GM12878 (cell line): ENCODE measurements around the gene HLA-G. TPM values are rescaled to one million over a fixed set of nuclear protein-coding genes. Genes with fewer than 3 reads are reported as not detected.

Experiments
- ATAC-seq: fragments of 200-7000 bp; cut with Tn5 transposase; 3 replicates; pipeline ENCODE4 v1.9.1; 2020; ENCODE audit warnings: mild to moderate bottlenecking, moderate library complexity
- BruUV-seq: library from RNA; stranded (reverse); fragments of 400-500 nt; replicated peaks from 2 replicates; lab custom pipeline; 2021; lab: Mats Ljungman, UMichigan
- CTCF ChIA-PET: fragments of 300-600 bp; sonication (Branson Sonifier 250); formaldehyde crosslinking; extraction: SDS; loops from one replicate; lab custom pipeline; 2021; ENCODE audit warnings: inconsistent platforms; lab: Yijun Ruan, JAX
- POLR2A ChIA-PET: fragments of 350-600 bp; formaldehyde crosslinking; extraction: SDS; loops from one replicate; lab custom pipeline; 2021; ENCODE audit warnings: inconsistent platforms; lab: Charles Lee
- RAD21 ChIA-PET: fragments of 300-600 bp; sonication (Branson Sonifier 250); formaldehyde crosslinking; loops from one replicate; lab custom pipeline; 2023; ENCODE audit warnings: antibody characterized with exemption; ENCODE audit not compliant: unreplicated experiment; lab: Charles Lee
- SMC1A ChIA-PET: fragments of 300-600 bp; sonication (Branson Sonifier 250); formaldehyde crosslinking; loops from one replicate; lab custom pipeline; 2023; ENCODE audit not compliant: unreplicated experiment, uncharacterized antibody; lab: Charles Lee
- DNase-seq: peaks from one replicate; pipeline ENCODE4 v3.0.0-alpha.2; 2011; ENCODE audit warnings: low read depth, low spot score
- FAIRE-seq: peaks from 3 replicates; lab custom pipeline; 2011; peaks lifted over from hg19 to GRCh38; lab: Jason Lieb, UNC
- H2AFZ ChIP-seq: 2 replicates; pipeline ENCODE4 v1.6.0; 2011; ENCODE audit warnings: low read depth, low read length, control low read depth; ENCODE audit not compliant: control insufficient read depth
- H3K27ac ChIP-seq: 2 replicates; pipeline ENCODE4 v1.5.1; 2011; ENCODE audit warnings: control low read depth; ENCODE audit not compliant: control insufficient read depth, insufficient read depth
- H3K27me3 ChIP-seq, 2 experiments: replicated peaks in 1 of 2; 2 replicates each; pipeline versions ENCODE4 v1.6.0 to v1.6.1; 2011; ENCODE audit warnings: low read length in 1 of 2; ENCODE audit not compliant: control insufficient read depth in 2 of 2, insufficient read depth in 2 of 2
- H3K36me3 ChIP-seq, 2 experiments: 2 replicates each; pipeline ENCODE4 v1.5.1; 2011; ENCODE audit warnings: low read length in 1 of 2; ENCODE audit not compliant: control insufficient read depth in 2 of 2, insufficient read depth in 2 of 2
- H3K4me1 ChIP-seq: 2 replicates; pipeline ENCODE4 v1.6.1; 2011; ENCODE audit warnings: mild to moderate bottlenecking, low read length, moderate library complexity, mixed read lengths; ENCODE audit not compliant: control insufficient read depth, insufficient read depth
- H3K4me2 ChIP-seq: 2 replicates; pipeline ENCODE4 v1.6.0; 2011; ENCODE audit warnings: control low read depth; ENCODE audit not compliant: control insufficient read depth, insufficient read depth
- H3K4me3 ChIP-seq: fragments of 200-600 bp; sonication (generic); 2 replicates; pipeline ENCODE4 v1.5.1; 2016
- H3K79me2 ChIP-seq: 2 replicates; pipeline ENCODE4 v1.6.0; 2011; ENCODE audit warnings: low read length; ENCODE audit not compliant: control insufficient read depth, insufficient read depth
- H3K9ac ChIP-seq: 2 replicates; pipeline ENCODE4 v1.8.0; 2011; ENCODE audit warnings: low read length, control low read depth, mixed read lengths; ENCODE audit not compliant: control insufficient read depth, insufficient read depth
- H3K9me3 ChIP-seq: replicated peaks from 3 replicates; pipeline ENCODE4 v1.5.1; 2011; ENCODE audit warnings: mild to moderate bottlenecking, low read length; ENCODE audit not compliant: control insufficient read depth, insufficient read depth
- H4K20me1 ChIP-seq: 2 replicates; pipeline ENCODE4 v1.6.0; 2011; ENCODE audit not compliant: control insufficient read depth, insufficient read depth
- BHLHE40 ChIP-seq, 2 experiments: fragments of 450-650 bp in 1 of 2; IDR thresholded peaks; 2 replicates each; pipeline ENCODE4 v1.6.1; 2011 to 2017; ENCODE audit warnings: low read depth in 2 of 2, borderline replicate concordance in 1 of 2, improper control_type of control experiment in 1 of 2, low read length in 1 of 2, mild to moderate bottlenecking in 1 of 2
- CBX3 ChIP-seq: fragments of 200-600 bp; sonication (generic); IDR thresholded peaks from 2 replicates; pipeline ENCODE4 v1.6.1; 2016; ENCODE audit warnings: low read depth, borderline replicate concordance
- CHD4 ChIP-seq: fragments of 200-600 bp; sonication (generic); IDR thresholded peaks from 2 replicates; pipeline ENCODE4 v1.6.1; 2016; ENCODE audit warnings: mild to moderate bottlenecking
- GABPA ChIP-seq: IDR thresholded peaks from 2 replicates; pipeline ENCODE4 v1.6.1; 2014; ENCODE audit warnings: antibody characterized with exemption, low read depth, mild to moderate bottlenecking, inconsistent platforms
- IKZF1 ChIP-seq: fragments of 450-650 bp; conservative IDR thresholded peaks from 2 replicates; pipeline ENCODE4 v1.6.1; 2017; ENCODE audit warnings: antibody characterized with exemption, mild to moderate bottlenecking
- POU2F2 ChIP-seq: IDR thresholded peaks from 3 replicates; pipeline ENCODE4 v1.6.1; 2011; ENCODE audit warnings: low read depth, mild to moderate bottlenecking, low read length, borderline replicate concordance
- SRF ChIP-seq, 2 experiments: IDR thresholded peaks; 2 replicates each; pipeline ENCODE4 v1.6.1; 2011; ENCODE audit warnings: low read depth in 2 of 2, low read length in 2 of 2, mild to moderate bottlenecking in 1 of 2, moderate library complexity in 1 of 2
- USF1 ChIP-seq: IDR thresholded peaks from 2 replicates; pipeline ENCODE4 v1.6.1; 2011; ENCODE audit warnings: borderline replicate concordance, low read depth, mild to moderate bottlenecking, moderate library complexity, mixed read lengths, low read length; ENCODE audit not compliant: insufficient read depth; ENCODE audit errors: extremely low read length
- ZNF384 ChIP-seq: IDR thresholded peaks from 2 replicates; pipeline ENCODE4 v1.6.1; 2012; ENCODE audit warnings: low read depth, mild to moderate bottlenecking, low read length, improper control_type of control experiment, borderline replicate concordance
- WGBS: methylation state at CpG from one replicate; pipeline ENCODE4 v1.1.6; 2016; ENCODE audit warnings: low lambda C conversion rate; ENCODE audit not compliant: insufficient replicate concordance, insufficient coverage; ENCODE audit errors: missing lambda C conversion rate; 5-methylcytosine and 5-hydroxymethylcytosine counted together
- in situ Hi-C: fragments of 300-500 bp; cut with MboI; formaldehyde crosslinking; loops from 9 replicates; pipeline ENCODE4 v1.14.3; 2018; ENCODE audit warnings: mixed read lengths
- intact Hi-C: fragments of 100-400 bp; cut with micrococcal nuclease; formaldehyde crosslinking; loops from one replicate; pipeline ENCODE4 v1.14.2; 2022; ENCODE audit not compliant: unreplicated experiment
- polyA plus RNA-seq, 11 experiments: library from polyadenylated mRNA; depleted of rRNA in 4 of 11; unstranded in 6 of 11; stranded (reverse) in 5 of 11; fragments of >200 nt; fragmentation: Nextera tagmentation in 4 of 11; fragmentation: Illumina TruSeq in 1 of 11; extraction: Ambion mirVana in 4 of 11; extraction: Trizol in 1 of 11; gene quantifications; 1 replicate in 1 of 11; 2 replicates in 10 of 11; pipeline versions ENCODE4 v1.2.1 to v1.2.3, GENCODE V29; 2011 to 2016; ENCODE audit warnings: inconsistent platforms in 2 of 11, missing spikeins in 2 of 11, low read depth in 1 of 11
- total RNA-seq, 4 experiments: library from RNA; depleted of rRNA in 3 of 4; stranded (reverse); fragments of >200 nt in 3 of 4; fragmentation: Illumina TruSeq in 1 of 4; extraction: Trizol in 1 of 4; gene quantifications; 2 replicates each; pipeline versions ENCODE4 v1.2.1 to v1.2.3, GENCODE V29; 2013 to 2021
- TF ChIP-seq, protein P1 (sequence below): fragments of 150-350 bp; IDR thresholded peaks from 2 replicates; pipeline ENCODE4 v1.6.1; 2014; ENCODE audit warnings: mild to moderate bottlenecking, low read depth, low read length
- TF ChIP-seq, protein P2 (sequence below): fragments of 450-650 bp; IDR thresholded peaks from 2 replicates; pipeline ENCODE4 v1.6.1; 2017; ENCODE audit warnings: mild to moderate bottlenecking, moderate library complexity

The HLA-G gene
- total and polyA plus RNA-seq, 10 of the 15 experiments (the other 5 are each of a cell fraction or from before 2014, with no cell fraction given): 0.10 to 2.9 (median 1.3) TPM; not detected in 5

GRCh38 chr6:29816030-29816429, 11.6 kb upstream of the HLA-G start:
- in situ Hi-C loops (no loop called here), intact Hi-C loops (no loop called here)
- BruUV-seq: no TSS peak
- TF ChIP-seq CHD4: no peak
- TF ChIP-seq SRF (IDR thresholded peaks at IDR 0.05; ENCODE audit: low read depth in 2 of 2, low read length in 2 of 2): no peak
- no peak for TF ChIP-seq BHLHE40 (IDR thresholded peaks at IDR 0.05; ENCODE audit: borderline replicate concordance in 1 of 2, low read depth in 2 of 2, low read length in 1 of 2)
- CTCF ChIA-PET: no interaction called here
- ATAC-seq (no peak), FAIRE-seq (no peak), DNase-seq (no peak)
- H2AFZ ChIP-seq: no peak overlapping the region
- POLR2A ChIA-PET: no interaction called here
- H3K4me3 ChIP-seq: no peak overlapping the region
- H3K79me2 ChIP-seq: no peaks in the 10 kb centered on the region
- H3K4me2 ChIP-seq: no peak overlapping the region
- H3K27ac ChIP-seq: no peak overlapping the region
- H4K20me1 ChIP-seq: no peaks in the 10 kb centered on the region
- WGBS: 5% methylated on average over 1 of the region's 1 CpG
- RAD21 ChIA-PET: no interaction called here
- H3K4me1 ChIP-seq: no peaks in the 10 kb centered on the region
- SMC1A ChIA-PET: no interaction called here
- no peaks in the 10 kb centered on the region for H3K9me3 ChIP-seq
- no peak overlapping the region for H3K9ac ChIP-seq
- H3K27me3 ChIP-seq: no peaks in the 10 kb centered on the region
- H3K36me3 ChIP-seq: no peaks in the 10 kb centered on the region

GRCh38 chr6:29818892-29819291, 8.7 kb upstream of the HLA-G start:
- no peaks in the 10 kb centered on the region for H3K36me3 ChIP-seq
- H3K27ac ChIP-seq: no peak overlapping the region
- 21% methylated on average over 4 of the region's 4 CpGs for WGBS
- H3K27me3 ChIP-seq: no peaks in the 10 kb centered on the region
- SMC1A ChIA-PET: no interaction called here
- H3K4me2 ChIP-seq: no peak overlapping the region
- no peaks in the 10 kb centered on the region for H3K79me2 ChIP-seq
- in situ Hi-C loops: no loop called here
- no TSS peak for BruUV-seq
- RAD21 ChIA-PET: no interaction called here
- no peaks in the 10 kb centered on the region for H4K20me1 ChIP-seq
- no peak overlapping the region for H3K4me3 ChIP-seq
- POLR2A ChIA-PET: no interaction called here
- CTCF ChIA-PET: no interaction called here
- no peak for ATAC-seq
- DNase-seq: no peak
- H3K9me3 ChIP-seq: no peaks in the 10 kb centered on the region
- no peak overlapping the region for H3K9ac ChIP-seq
- no peaks in the 10 kb centered on the region for H3K4me1 ChIP-seq
- intact Hi-C loops: no loop called here
- FAIRE-seq: no peak
- no peak overlapping the region for H2AFZ ChIP-seq
- TF ChIP-seq, protein P1, sequence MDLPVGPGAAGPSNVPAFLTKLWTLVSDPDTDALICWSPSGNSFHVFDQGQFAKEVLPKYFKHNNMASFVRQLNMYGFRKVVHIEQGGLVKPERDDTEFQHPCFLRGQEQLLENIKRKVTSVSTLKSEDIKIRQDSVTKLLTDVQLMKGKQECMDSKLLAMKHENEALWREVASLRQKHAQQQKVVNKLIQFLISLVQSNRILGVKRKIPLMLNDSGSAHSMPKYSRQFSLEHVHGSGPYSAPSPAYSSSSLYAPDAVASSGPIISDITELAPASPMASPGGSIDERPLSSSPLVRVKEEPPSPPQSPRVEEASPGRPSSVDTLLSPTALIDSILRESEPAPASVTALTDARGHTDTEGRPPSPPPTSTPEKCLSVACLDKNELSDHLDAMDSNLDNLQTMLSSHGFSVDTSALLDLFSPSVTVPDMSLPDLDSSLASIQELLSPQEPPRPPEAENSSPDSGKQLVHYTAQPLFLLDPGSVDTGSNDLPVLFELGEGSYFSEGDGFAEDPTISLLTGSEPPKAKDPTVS: no peak
- TF ChIP-seq IKZF1: no peak
- TF ChIP-seq CBX3: no peak
- TF ChIP-seq GABPA: no peak
- TF ChIP-seq, protein P2, sequence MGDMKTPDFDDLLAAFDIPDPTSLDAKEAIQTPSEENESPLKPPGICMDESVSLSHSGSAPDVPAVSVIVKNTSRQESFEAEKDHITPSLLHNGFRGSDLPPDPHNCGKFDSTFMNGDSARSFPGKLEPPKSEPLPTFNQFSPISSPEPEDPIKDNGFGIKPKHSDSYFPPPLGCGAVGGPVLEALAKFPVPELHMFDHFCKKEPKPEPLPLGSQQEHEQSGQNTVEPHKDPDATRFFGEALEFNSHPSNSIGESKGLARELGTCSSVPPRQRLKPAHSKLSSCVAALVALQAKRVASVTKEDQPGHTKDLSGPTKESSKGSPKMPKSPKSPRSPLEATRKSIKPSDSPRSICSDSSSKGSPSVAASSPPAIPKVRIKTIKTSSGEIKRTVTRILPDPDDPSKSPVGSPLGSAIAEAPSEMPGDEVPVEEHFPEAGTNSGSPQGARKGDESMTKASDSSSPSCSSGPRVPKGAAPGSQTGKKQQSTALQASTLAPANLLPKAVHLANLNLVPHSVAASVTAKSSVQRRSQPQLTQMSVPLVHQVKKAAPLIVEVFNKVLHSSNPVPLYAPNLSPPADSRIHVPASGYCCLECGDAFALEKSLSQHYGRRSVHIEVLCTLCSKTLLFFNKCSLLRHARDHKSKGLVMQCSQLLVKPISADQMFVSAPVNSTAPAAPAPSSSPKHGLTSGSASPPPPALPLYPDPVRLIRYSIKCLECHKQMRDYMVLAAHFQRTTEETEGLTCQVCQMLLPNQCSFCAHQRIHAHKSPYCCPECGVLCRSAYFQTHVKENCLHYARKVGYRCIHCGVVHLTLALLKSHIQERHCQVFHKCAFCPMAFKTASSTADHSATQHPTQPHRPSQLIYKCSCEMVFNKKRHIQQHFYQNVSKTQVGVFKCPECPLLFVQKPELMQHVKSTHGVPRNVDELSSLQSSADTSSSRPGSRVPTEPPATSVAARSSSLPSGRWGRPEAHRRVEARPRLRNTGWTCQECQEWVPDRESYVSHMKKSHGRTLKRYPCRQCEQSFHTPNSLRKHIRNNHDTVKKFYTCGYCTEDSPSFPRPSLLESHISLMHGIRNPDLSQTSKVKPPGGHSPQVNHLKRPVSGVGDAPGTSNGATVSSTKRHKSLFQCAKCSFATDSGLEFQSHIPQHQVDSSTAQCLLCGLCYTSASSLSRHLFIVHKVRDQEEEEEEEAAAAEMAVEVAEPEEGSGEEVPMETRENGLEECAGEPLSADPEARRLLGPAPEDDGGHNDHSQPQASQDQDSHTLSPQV: no peak
- TF ChIP-seq POU2F2: no peak
- no peak for TF ChIP-seq USF1
- no peak for TF ChIP-seq ZNF384
